HepG2 (cell line): Measurements from ENCODE around the gene RETREG2. TPM values are rescaled to one million over a fixed set of nuclear protein-coding genes. Genes with fewer than 3 reads are reported as not detected.

Experiments
- ARNT2 ChIP-seq: sonication (generic); formaldehyde crosslinking; IDR thresholded peaks from 2 replicates; pipeline ENCODE4 v1.8.0; 2022; ENCODE audit warnings: mild to moderate bottlenecking, low read depth, missing genetic modification reagents, moderate library complexity
- BATF2 ChIP-seq: sonication (generic); formaldehyde crosslinking; IDR thresholded peaks from 2 replicates; pipeline ENCODE4 v1.8.0; 2022; ENCODE audit warnings: mild to moderate bottlenecking, missing genetic modification reagents, moderate library complexity
- CHD4 ChIP-seq: fragments of 200-600 bp; sonication (generic); IDR thresholded peaks from 2 replicates; pipeline ENCODE4 v1.7.0; 2017; ENCODE audit warnings: mild to moderate bottlenecking, low read length, borderline replicate concordance
- ELF4 ChIP-seq: sonication (generic); formaldehyde crosslinking; IDR thresholded peaks from 2 replicates; pipeline ENCODE4 v1.5.0; 2020; ENCODE audit warnings: missing genetic modification reagents, mild to moderate bottlenecking, moderate library complexity, borderline replicate concordance
- LRRFIP1 ChIP-seq: sonication (generic); formaldehyde crosslinking; conservative IDR thresholded peaks from 2 replicates; pipeline ENCODE4 v1.4.0; 2020; ENCODE audit warnings: missing genetic modification reagents
- MED8 ChIP-seq: sonication (generic); formaldehyde crosslinking; IDR thresholded peaks from 2 replicates; pipeline ENCODE4 v1.8.1; 2023; ENCODE audit warnings: mild to moderate bottlenecking, missing genetic modification reagents; ENCODE audit not compliant: insufficient replicate concordance
- NFIB ChIP-seq: sonication (generic); formaldehyde crosslinking; IDR thresholded peaks from 2 replicates; pipeline ENCODE4 v1.9.0; 2021; ENCODE audit warnings: missing genetic modification reagents, mild to moderate bottlenecking, borderline replicate concordance
- ONECUT2 ChIP-seq: sonication (generic); formaldehyde crosslinking; IDR thresholded peaks from 2 replicates; pipeline ENCODE4 v1.4.0; 2020; ENCODE audit warnings: missing genetic modification reagents
- PRDM4 ChIP-seq: sonication (generic); formaldehyde crosslinking; IDR thresholded peaks from 2 replicates; pipeline ENCODE4 v1.9.0; 2021; ENCODE audit warnings: missing genetic modification reagents, borderline replicate concordance
- REL ChIP-seq: sonication (generic); formaldehyde crosslinking; conservative IDR thresholded peaks from 2 replicates; pipeline ENCODE4 v1.8.0; 2022; ENCODE audit warnings: mild to moderate bottlenecking, missing genetic modification reagents, moderate library complexity
- RERE ChIP-seq: IDR thresholded peaks from 2 replicates; pipeline ENCODE4 v1.6.1; 2016; ENCODE audit warnings: low read depth, missing genetic modification reagents, missing compliant biosample characterization
- YEATS4 ChIP-seq: sonication (generic); formaldehyde crosslinking; IDR thresholded peaks from 2 replicates; pipeline ENCODE4 v1.4.0; 2020; ENCODE audit warnings: missing genetic modification reagents, borderline replicate concordance
- ZC3H13 ChIP-seq: sonication (generic); formaldehyde crosslinking; IDR thresholded peaks from 2 replicates; pipeline ENCODE4 v1.8.1; 2023; ENCODE audit warnings: mild to moderate bottlenecking, missing genetic modification reagents, moderate library complexity
- ZNF556 ChIP-seq: sonication (generic); formaldehyde crosslinking; IDR thresholded peaks from 2 replicates; pipeline ENCODE4 v1.4.0; 2020; ENCODE audit warnings: mild to moderate bottlenecking, missing genetic modification reagents, borderline replicate concordance
- ZNF564 ChIP-seq: sonication (generic); formaldehyde crosslinking; IDR thresholded peaks from 2 replicates; pipeline ENCODE4 v1.8.1; 2023; ENCODE audit warnings: mild to moderate bottlenecking, missing genetic modification reagents
- ZNF572 ChIP-seq: sonication (generic); formaldehyde crosslinking; IDR thresholded peaks from 2 replicates; pipeline ENCODE4 v1.5.1; 2020; ENCODE audit warnings: mild to moderate bottlenecking, missing genetic modification reagents
- ZNF678 ChIP-seq: sonication (generic); formaldehyde crosslinking; IDR thresholded peaks from 2 replicates; pipeline ENCODE4 v1.4.0; 2020; ENCODE audit warnings: mild to moderate bottlenecking, missing genetic modification reagents
- polyA plus RNA-seq, 8 experiments: library from polyadenylated mRNA; depleted of rRNA in 3 of 8; stranded (reverse) in 7 of 8; unstranded in 1 of 8; fragments of >200 nt; fragmentation: Illumina TruSeq in 4 of 8; extraction: Trizol in 4 of 8; gene quantifications; 2 replicates each; pipeline versions ENCODE4 v1.2.1 to v1.2.3, GENCODE V29; 2011 to 2016; ENCODE audit warnings: low read depth in 4 of 8, missing spikeins in 1 of 8, mixed read lengths in 1 of 8; ENCODE audit not compliant: insufficient read depth in 1 of 8
- total RNA-seq, 5 experiments: library from RNA; depleted of rRNA; stranded (reverse); fragments of >200 nt; fragmentation: Illumina TruSeq; extraction: Trizol; gene quantifications; 2 replicates each; pipeline ENCODE4 v1.2.3, GENCODE V29; 2016; ENCODE audit warnings: low read depth in 1 of 5

Gene RETREG2
- total and polyA plus RNA-seq, 2 of the 13 experiments (the other 11 are each of a cell fraction or from before 2014, with no cell fraction given): 86.0 to 134 TPM

GRCh38 chr2:219228911-219229304 is 50.8 kb downstream of the RETREG2 start (continued):
- TF ChIP-seq RERE: no peak
- TF ChIP-seq REL (CRISPR knock-in tag): no peak
- TF ChIP-seq MED8: no peak
- TF ChIP-seq ELF4 (CRISPR knock-in tag): no peak
- TF ChIP-seq ONECUT2: no peak
- no peak for TF ChIP-seq BATF2 (CRISPR knock-in tag)
- TF ChIP-seq CHD4: no peak
- TF ChIP-seq ZNF564: peak; percentile 45; the same call in 1 of the 2 replicates
- no peak for TF ChIP-seq PRDM4 (CRISPR knock-in tag)
- TF ChIP-seq LRRFIP1 (CRISPR knock-in tag): no peak
- TF ChIP-seq NFIB (CRISPR knock-in tag): no peak
- no peak for TF ChIP-seq ARNT2 (CRISPR knock-in tag)
- peak; percentile 50; the same call in 1 of the 2 replicates for TF ChIP-seq ZNF556 (CRISPR knock-in tag)
- no peak for TF ChIP-seq ZC3H13 (CRISPR knock-in tag)
- peak; percentile 67; the same call in 1 of the 2 replicates for TF ChIP-seq ZNF678 (CRISPR knock-in tag)
- 0 out of 2 replicates have a peak, but pooled peaks have one; percentile 79 for TF ChIP-seq ZNF572 (CRISPR knock-in tag)
- TF ChIP-seq YEATS4 (CRISPR knock-in tag): no peak
